WTC11 (cell line): ENCODE results near the gene RAPGEF1. TPM values are rescaled to one million over a fixed set of nuclear protein-coding genes. Genes with fewer than 3 reads are reported as not detected.

Experiments used
- CBFB ChIP-seq: sonication (generic); formaldehyde crosslinking; IDR thresholded peaks from 2 replicates; pipeline ENCODE4 v1.8.1; 2022; ENCODE audit warnings: mild to moderate bottlenecking, low read depth, missing genetic modification reagents
- CREB1 ChIP-seq: sonication (generic); formaldehyde crosslinking; IDR thresholded peaks from 2 replicates; pipeline ENCODE4 v1.8.0; 2023; ENCODE audit warnings: mild to moderate bottlenecking, missing genetic modification reagents
- CREM ChIP-seq: sonication (generic); formaldehyde crosslinking; IDR thresholded peaks from 2 replicates; pipeline ENCODE4 v1.8.1; 2022; ENCODE audit warnings: mild to moderate bottlenecking, missing genetic modification reagents, moderate library complexity
- ETV6 ChIP-seq: sonication (generic); formaldehyde crosslinking; IDR thresholded peaks from 2 replicates; pipeline ENCODE4 v1.8.1; 2022; ENCODE audit warnings: mild to moderate bottlenecking, missing genetic modification reagents
- FOXP1 ChIP-seq: sonication (generic); formaldehyde crosslinking; IDR thresholded peaks from 2 replicates; pipeline ENCODE4 v1.8.0; 2022; ENCODE audit warnings: missing genetic modification reagents, mild to moderate bottlenecking, moderate library complexity, borderline replicate concordance
- JUN ChIP-seq: sonication (generic); formaldehyde crosslinking; IDR thresholded peaks from 2 replicates; pipeline ENCODE4 v1.8.0; 2023; ENCODE audit warnings: mild to moderate bottlenecking, missing genetic modification reagents
- MYBL2 ChIP-seq: sonication (generic); formaldehyde crosslinking; IDR thresholded peaks from 2 replicates; pipeline ENCODE4 v1.8.1; 2023; ENCODE audit warnings: mild to moderate bottlenecking, moderate library complexity, missing genetic modification reagents
- NFE2L1 ChIP-seq: sonication (generic); formaldehyde crosslinking; IDR thresholded peaks from 2 replicates; pipeline ENCODE4 v1.8.1; 2023; ENCODE audit warnings: missing genetic modification reagents
- NFYB ChIP-seq: sonication (generic); formaldehyde crosslinking; conservative IDR thresholded peaks from 2 replicates; pipeline ENCODE4 v1.8.0; 2022; ENCODE audit warnings: low read depth, missing genetic modification reagents
- OVOL2 ChIP-seq: fragments of 250-450 bp; sonication (Bioruptor Pico); IDR thresholded peaks from 2 replicates; pipeline ENCODE4 v1.9.0; 2021; ENCODE audit warnings: mild to moderate bottlenecking, borderline replicate concordance
- RELA ChIP-seq: sonication (generic); formaldehyde crosslinking; IDR thresholded peaks from 2 replicates; pipeline ENCODE4 v1.8.1; 2022; ENCODE audit warnings: missing genetic modification reagents, mild to moderate bottlenecking, borderline replicate concordance
- ZBTB21 ChIP-seq: sonication (generic); formaldehyde crosslinking; IDR thresholded peaks from 2 replicates; pipeline ENCODE4 v1.8.1; 2023; ENCODE audit warnings: mild to moderate bottlenecking, missing genetic modification reagents, borderline replicate concordance
- ZNF138 ChIP-seq: sonication (generic); formaldehyde crosslinking; conservative IDR thresholded peaks from 2 replicates; pipeline ENCODE4 v1.8.1; 2022; ENCODE audit warnings: mild to moderate bottlenecking, moderate library complexity, missing genetic modification reagents
- ZNF219 ChIP-seq: sonication (generic); formaldehyde crosslinking; IDR thresholded peaks from 2 replicates; pipeline ENCODE4 v1.8.0; 2023; ENCODE audit warnings: missing genetic modification reagents, mild to moderate bottlenecking, borderline replicate concordance
- ZNF263 ChIP-seq: sonication (generic); formaldehyde crosslinking; IDR thresholded peaks from 2 replicates; pipeline ENCODE4 v1.8.1; 2022; ENCODE audit warnings: low read depth, mild to moderate bottlenecking, moderate library complexity, missing genetic modification reagents
- ZNF396 ChIP-seq: fragments of 250-450 bp; sonication (Bioruptor Pico); IDR thresholded peaks from 2 replicates; pipeline ENCODE4 v1.8.0; 2021; ENCODE audit warnings: mild to moderate bottlenecking, moderate library complexity, borderline replicate concordance
- ZNF416 ChIP-seq: fragments of 250-450 bp; sonication (Bioruptor Pico); IDR thresholded peaks from 2 replicates; pipeline ENCODE4 v1.9.0; 2021; ENCODE audit warnings: mild to moderate bottlenecking, inconsistent platforms
- total RNA-seq: library from RNA; stranded (reverse); gene quantifications from 3 replicates; pipeline ENCODE4 v1.2.3, GENCODE V29; 2021
- TF ChIP-seq, protein P1 (sequence below): sonication (generic); formaldehyde crosslinking; IDR thresholded peaks from 2 replicates; pipeline ENCODE4 v1.8.1; 2023; ENCODE audit warnings: mild to moderate bottlenecking, missing genetic modification reagents, borderline replicate concordance
- TF ChIP-seq, protein P2 (sequence below): sonication (generic); formaldehyde crosslinking; IDR thresholded peaks from 2 replicates; pipeline ENCODE4 v1.8.1; 2023; ENCODE audit warnings: mild to moderate bottlenecking, missing genetic modification reagents, moderate library complexity
- TF ChIP-seq, protein P3 (sequence below): sonication (generic); formaldehyde crosslinking; IDR thresholded peaks from 2 replicates; pipeline ENCODE4 v1.8.0; 2022; ENCODE audit warnings: mild to moderate bottlenecking, missing genetic modification reagents
- TF ChIP-seq, protein P4 (sequence below): sonication (generic); formaldehyde crosslinking; IDR thresholded peaks from 2 replicates; pipeline ENCODE4 v1.8.0; 2023; ENCODE audit warnings: missing genetic modification reagents, mild to moderate bottlenecking, borderline replicate concordance
- TF ChIP-seq, protein P5 (sequence below): sonication (generic); formaldehyde crosslinking; IDR thresholded peaks from 2 replicates; pipeline ENCODE4 v1.8.1; 2022; ENCODE audit warnings: low read depth, missing genetic modification reagents, borderline replicate concordance
- TF ChIP-seq, protein P6 (sequence below): sonication (generic); formaldehyde crosslinking; IDR thresholded peaks from 2 replicates; pipeline ENCODE4 v1.8.1; 2022; ENCODE audit warnings: missing genetic modification reagents, borderline replicate concordance

The RAPGEF1 gene
- total RNA-seq, 1 experiment from 2014 or later: 66.2 TPM

DNA sequence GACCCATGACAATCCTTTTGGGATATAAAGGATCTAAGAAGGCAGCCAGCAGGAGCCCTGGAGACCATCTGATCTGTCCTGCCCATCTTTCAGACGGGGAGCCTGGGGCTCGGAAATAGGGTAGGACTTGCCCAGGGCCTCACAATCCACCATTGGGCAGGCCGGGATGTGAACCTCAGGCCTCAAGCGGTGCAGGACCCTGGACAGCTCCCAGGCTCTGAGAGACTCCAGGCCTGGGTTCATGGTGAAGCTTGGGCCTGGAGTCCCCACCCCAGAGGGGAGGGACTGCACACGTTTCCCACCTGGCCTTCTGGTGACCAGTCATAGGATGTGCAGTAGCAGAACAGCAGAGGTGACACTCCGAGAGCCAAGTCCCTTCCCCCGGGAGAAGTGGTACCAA lies 36.6 kb upstream of the RAPGEF1 start (continued):
- TF ChIP-seq, protein P1, sequence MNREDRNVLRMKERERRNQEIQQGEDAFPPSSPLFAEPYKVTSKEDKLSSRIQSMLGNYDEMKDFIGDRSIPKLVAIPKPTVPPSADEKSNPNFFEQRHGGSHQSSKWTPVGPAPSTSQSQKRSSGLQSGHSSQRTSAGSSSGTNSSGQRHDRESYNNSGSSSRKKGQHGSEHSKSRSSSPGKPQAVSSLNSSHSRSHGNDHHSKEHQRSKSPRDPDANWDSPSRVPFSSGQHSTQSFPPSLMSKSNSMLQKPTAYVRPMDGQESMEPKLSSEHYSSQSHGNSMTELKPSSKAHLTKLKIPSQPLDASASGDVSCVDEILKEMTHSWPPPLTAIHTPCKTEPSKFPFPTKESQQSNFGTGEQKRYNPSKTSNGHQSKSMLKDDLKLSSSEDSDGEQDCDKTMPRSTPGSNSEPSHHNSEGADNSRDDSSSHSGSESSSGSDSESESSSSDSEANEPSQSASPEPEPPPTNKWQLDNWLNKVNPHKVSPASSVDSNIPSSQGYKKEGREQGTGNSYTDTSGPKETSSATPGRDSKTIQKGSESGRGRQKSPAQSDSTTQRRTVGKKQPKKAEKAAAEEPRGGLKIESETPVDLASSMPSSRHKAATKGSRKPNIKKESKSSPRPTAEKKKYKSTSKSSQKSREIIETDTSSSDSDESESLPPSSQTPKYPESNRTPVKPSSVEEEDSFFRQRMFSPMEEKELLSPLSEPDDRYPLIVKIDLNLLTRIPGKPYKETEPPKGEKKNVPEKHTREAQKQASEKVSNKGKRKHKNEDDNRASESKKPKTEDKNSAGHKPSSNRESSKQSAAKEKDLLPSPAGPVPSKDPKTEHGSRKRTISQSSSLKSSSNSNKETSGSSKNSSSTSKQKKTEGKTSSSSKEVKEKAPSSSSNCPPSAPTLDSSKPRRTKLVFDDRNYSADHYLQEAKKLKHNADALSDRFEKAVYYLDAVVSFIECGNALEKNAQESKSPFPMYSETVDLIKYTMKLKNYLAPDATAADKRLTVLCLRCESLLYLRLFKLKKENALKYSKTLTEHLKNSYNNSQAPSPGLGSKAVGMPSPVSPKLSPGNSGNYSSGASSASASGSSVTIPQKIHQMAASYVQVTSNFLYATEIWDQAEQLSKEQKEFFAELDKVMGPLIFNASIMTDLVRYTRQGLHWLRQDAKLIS (CRISPR knock-in tag): no peak
- TF ChIP-seq NFYB (no peak), RELA (CRISPR knock-in tag) (0 out of 2 replicates have a peak, but pooled peaks have one; percentile 52), JUN (CRISPR knock-in tag) (peak; percentile 57; the same call in 1 of the 2 replicates), CREM (CRISPR knock-in tag) (no peak), ZNF416 (CRISPR knock-in tag) (no peak), ZBTB21 (0 out of 2 replicates have a peak, but pooled peaks have one; percentile 40), NFE2L1 (CRISPR knock-in tag) (0 out of 2 replicates have a peak, but pooled peaks have one; percentile 52), ZNF396 (CRISPR knock-in tag) (no peak), FOXP1 (CRISPR knock-in tag) (peak; percentile 80; the same call in 1 of the 2 replicates), CREB1 (peak; percentile 78; the same call in 1 of the 2 replicates), ZNF138 (CRISPR knock-in tag) (0 out of 2 replicates have a peak, but pooled peaks have one; percentile 44), OVOL2 (CRISPR knock-in tag) (no peak), MYBL2 (CRISPR knock-in tag) (peak; percentile 40; the same call in 1 of the 2 replicates), ETV6 (CRISPR knock-in tag) (peak; percentile 71; the same call in 1 of the 2 replicates), CBFB (CRISPR knock-in tag) (no peak), ZNF219 (CRISPR knock-in tag) (peak; percentile 71; the same call in 1 of the 2 replicates), ZNF263 (CRISPR knock-in tag) (no peak)
- TF ChIP-seq, protein P2, sequence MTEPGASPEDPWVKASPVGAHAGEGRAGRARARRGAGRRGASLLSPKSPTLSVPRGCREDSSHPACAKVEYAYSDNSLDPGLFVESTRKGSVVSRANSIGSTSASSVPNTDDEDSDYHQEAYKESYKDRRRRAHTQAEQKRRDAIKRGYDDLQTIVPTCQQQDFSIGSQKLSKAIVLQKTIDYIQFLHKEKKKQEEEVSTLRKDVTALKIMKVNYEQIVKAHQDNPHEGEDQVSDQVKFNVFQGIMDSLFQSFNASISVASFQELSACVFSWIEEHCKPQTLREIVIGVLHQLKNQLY: 0 out of 2 replicates have a peak, but pooled peaks have one; percentile 34
- TF ChIP-seq, protein P3, sequence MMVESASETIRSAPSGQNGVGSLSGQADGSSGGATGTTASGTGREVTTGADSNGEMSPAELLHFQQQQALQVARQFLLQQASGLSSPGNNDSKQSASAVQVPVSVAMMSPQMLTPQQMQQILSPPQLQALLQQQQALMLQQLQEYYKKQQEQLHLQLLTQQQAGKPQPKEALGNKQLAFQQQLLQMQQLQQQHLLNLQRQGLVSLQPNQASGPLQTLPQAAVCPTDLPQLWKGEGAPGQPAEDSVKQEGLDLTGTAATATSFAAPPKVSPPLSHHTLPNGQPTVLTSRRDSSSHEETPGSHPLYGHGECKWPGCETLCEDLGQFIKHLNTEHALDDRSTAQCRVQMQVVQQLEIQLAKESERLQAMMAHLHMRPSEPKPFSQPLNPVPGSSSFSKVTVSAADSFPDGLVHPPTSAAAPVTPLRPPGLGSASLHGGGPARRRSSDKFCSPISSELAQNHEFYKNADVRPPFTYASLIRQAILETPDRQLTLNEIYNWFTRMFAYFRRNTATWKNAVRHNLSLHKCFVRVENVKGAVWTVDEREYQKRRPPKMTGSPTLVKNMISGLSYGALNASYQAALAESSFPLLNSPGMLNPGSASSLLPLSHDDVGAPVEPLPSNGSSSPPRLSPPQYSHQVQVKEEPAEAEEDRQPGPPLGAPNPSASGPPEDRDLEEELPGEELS (CRISPR knock-in tag): peak; percentile 91
- TF ChIP-seq, protein P4, sequence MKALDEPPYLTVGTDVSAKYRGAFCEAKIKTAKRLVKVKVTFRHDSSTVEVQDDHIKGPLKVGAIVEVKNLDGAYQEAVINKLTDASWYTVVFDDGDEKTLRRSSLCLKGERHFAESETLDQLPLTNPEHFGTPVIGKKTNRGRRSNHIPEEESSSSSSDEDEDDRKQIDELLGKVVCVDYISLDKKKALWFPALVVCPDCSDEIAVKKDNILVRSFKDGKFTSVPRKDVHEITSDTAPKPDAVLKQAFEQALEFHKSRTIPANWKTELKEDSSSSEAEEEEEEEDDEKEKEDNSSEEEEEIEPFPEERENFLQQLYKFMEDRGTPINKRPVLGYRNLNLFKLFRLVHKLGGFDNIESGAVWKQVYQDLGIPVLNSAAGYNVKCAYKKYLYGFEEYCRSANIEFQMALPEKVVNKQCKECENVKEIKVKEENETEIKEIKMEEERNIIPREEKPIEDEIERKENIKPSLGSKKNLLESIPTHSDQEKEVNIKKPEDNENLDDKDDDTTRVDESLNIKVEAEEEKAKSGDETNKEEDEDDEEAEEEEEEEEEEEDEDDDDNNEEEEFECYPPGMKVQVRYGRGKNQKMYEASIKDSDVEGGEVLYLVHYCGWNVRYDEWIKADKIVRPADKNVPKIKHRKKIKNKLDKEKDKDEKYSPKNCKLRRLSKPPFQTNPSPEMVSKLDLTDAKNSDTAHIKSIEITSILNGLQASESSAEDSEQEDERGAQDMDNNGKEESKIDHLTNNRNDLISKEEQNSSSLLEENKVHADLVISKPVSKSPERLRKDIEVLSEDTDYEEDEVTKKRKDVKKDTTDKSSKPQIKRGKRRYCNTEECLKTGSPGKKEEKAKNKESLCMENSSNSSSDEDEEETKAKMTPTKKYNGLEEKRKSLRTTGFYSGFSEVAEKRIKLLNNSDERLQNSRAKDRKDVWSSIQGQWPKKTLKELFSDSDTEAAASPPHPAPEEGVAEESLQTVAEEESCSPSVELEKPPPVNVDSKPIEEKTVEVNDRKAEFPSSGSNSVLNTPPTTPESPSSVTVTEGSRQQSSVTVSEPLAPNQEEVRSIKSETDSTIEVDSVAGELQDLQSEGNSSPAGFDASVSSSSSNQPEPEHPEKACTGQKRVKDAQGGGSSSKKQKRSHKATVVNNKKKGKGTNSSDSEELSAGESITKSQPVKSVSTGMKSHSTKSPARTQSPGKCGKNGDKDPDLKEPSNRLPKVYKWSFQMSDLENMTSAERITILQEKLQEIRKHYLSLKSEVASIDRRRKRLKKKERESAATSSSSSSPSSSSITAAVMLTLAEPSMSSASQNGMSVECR (CRISPR knock-in tag): peak; percentile 92; the same call in 1 of the 2 replicates
- TF ChIP-seq, protein P5, sequence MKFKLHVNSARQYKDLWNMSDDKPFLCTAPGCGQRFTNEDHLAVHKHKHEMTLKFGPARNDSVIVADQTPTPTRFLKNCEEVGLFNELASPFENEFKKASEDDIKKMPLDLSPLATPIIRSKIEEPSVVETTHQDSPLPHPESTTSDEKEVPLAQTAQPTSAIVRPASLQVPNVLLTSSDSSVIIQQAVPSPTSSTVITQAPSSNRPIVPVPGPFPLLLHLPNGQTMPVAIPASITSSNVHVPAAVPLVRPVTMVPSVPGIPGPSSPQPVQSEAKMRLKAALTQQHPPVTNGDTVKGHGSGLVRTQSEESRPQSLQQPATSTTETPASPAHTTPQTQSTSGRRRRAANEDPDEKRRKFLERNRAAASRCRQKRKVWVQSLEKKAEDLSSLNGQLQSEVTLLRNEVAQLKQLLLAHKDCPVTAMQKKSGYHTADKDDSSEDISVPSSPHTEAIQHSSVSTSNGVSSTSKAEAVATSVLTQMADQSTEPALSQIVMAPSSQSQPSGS (CRISPR knock-in tag): 0 out of 2 replicates have a peak, but pooled peaks have one; percentile 21
- TF ChIP-seq, protein P6, sequence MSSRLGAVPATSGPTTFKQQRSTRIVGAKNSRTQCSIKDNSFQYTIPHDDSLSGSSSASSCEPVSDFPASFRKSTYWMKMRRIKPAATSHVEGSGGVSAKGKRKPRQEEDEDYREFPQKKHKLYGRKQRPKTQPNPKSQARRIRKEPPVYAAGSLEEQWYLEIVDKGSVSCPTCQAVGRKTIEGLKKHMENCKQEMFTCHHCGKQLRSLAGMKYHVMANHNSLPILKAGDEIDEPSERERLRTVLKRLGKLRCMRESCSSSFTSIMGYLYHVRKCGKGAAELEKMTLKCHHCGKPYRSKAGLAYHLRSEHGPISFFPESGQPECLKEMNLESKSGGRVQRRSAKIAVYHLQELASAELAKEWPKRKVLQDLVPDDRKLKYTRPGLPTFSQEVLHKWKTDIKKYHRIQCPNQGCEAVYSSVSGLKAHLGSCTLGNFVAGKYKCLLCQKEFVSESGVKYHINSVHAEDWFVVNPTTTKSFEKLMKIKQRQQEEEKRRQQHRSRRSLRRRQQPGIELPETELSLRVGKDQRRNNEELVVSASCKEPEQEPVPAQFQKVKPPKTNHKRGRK (CRISPR knock-in tag): no peak
